Hematopoietic multipotent progenitor cell treated with erythropoietin and hydrocortisone succinate and interleukin-3 and kit ligand, for 4 days (in vitro differentiated cells): ENCODE results near the gene JOSD1.
A peak's percentile ranks its signal among the peaks of the same experiment; 100 is the strongest.

Source experiments
- DNase-seq: peaks from one replicate; pipeline ENCODE4 v3.0.0-alpha.2; 2015

Gene JOSD1

DNA sequence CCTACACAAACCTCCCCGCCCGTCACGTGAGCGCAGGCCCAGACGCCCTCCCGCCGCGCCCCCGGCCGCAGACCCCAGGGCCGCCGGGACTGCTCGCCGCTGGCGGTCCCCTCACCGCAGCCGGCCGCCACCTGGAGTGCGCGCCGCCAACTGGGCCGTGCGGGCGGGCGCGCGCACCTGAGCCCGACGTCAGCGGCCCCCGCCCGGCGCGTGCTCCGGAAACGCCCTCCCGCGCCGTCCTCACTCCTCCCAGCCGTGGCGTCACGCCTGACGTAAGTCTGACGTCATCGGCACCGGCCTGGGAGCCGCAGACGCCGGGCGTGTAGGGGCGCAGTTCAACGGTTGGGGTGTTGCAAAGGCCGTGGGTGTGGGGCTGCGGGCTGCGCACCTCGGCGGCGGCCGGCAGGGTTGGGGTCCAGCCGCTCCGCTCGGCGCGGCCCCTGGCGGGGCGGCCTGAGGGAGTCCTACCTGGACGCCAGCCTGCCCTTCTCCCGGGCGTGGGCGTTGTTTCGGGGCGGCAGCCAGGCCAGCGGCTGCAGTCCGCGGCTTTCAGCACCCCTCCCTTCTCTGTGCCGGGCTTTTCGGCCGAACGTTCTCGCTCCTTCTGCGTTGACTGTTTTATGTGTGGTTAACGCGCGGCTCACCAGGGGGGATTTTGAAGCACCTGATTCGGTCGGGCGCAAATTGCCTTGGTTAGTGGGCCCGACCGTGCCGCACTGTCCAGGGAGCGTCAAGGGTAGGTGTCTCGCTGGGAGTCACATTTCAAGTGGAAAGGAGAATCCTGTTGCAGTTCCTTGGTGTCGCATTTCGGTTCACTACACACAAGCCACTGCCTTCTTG, at the start of gene JOSD1:
TSS of gene JOSD1 (minus strand) at position 155 of the 840 bp plus-strand sequence. CDS start 956 bp downstream, outside the sequence.
- peak; percentile 96 for DNase-seq

DNA sequence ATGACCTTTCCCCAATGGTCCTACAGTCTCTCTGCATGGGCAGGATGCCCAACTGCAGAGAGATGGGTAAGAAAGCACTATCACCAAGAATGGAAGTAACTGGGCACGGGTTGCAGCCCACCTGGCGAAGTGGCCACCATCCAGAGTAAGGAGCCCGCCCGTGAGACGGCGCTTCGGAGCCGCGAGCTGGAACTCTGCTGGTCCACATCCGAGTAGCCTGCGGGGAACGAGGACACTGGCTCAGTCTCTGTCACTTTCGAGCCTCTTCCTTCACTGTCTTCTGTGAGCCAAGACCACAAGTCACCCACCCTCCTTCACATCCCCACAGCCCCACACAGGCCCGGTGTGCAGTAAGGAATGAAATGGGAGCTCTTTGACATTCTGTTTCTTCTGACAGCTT, 49.4 kb upstream of the JOSD1 start:
- DNase-seq, result no peak

DNA sequence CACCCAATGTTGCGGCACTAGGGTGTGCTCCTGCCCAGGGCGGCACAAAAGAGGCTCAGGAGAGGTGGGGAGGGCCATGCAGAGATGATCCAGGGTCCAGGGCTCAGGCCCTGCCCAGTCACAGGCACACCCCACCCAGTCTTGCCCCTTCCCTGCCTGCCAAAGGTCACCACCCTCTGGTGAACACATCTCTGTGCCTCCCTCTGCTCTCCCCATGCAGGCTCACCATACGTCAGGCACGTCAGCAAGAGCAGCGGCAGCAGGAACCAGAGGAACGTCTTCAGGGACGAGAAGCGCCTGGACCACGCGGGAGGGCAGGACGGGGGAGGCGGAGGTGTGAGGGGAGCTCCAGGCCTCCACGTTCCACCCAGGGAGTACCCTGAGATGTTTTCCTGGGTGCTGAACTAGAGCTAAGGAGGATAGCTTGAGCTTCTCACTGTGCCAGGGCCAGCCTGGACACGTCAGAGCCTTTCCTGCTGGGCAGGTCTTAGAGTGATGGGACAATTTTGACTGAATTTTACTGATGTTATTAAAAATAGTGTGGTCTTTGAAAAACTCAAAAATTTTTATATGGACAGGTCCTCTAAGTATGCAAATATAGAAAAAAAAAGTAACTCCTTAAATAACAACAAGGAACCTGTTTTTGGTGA, 47.9 kb upstream of the JOSD1 start:
- DNase-seq, result no peak

DNA sequence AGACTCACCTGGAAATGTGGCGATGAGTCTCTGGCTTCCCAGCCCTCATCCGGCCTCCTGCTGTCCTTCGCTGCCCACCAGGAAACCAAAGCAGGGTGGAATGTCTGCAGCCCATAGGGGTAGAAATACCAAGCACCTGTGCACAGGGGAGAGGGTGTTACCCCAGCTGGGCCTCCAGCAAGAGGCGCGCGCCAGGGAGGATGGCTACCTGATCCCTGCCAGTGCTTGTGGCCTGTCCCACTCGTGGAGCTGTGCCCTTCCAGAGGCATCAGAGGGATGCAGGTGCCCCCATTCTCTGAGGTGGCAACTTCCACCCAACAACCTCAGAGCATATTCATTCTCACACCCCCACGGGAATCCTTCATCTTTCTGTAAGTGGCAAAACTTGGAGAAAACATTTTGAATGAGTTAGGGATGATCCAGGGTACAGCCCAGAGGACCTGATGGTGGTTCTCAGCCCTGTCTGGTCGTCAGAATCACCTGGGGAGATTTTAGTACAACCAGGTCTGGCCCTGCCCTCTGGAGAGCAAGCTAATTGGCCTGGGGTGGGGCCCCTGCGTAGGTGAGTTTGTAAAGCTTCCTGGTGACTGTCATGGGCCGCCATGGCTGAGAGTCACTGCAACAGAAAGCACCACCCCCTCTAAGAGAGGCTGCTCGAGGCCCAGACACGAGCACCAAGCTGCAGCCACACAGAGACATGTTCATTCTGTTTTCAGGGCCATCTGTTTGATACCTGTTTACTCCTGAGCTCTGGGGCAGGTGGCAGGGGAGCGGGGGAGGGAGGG, 45.1 kb upstream of the JOSD1 start:
- DNase-seq, result no peak

DNA sequence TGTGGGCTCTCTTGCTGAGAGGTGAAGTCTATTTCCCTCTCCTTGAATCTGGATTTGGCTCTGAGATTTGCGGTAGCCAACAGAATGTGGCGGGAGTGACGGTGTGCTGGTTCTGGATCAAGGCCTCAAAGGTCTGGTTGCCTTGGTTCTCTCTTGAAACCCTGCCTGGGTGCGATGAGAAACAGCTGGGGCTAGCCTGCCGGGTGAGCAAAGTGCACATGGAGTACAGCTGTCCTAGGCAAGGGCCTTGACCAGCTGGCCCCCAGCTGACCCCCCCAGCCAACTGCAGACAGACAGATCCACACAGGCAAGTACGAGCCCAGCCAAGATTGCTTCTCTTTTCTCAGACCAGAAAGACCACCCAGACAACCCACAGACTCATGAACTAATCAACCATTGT, 44.2 kb upstream of the JOSD1 start:
- no peak for DNase-seq

DNA sequence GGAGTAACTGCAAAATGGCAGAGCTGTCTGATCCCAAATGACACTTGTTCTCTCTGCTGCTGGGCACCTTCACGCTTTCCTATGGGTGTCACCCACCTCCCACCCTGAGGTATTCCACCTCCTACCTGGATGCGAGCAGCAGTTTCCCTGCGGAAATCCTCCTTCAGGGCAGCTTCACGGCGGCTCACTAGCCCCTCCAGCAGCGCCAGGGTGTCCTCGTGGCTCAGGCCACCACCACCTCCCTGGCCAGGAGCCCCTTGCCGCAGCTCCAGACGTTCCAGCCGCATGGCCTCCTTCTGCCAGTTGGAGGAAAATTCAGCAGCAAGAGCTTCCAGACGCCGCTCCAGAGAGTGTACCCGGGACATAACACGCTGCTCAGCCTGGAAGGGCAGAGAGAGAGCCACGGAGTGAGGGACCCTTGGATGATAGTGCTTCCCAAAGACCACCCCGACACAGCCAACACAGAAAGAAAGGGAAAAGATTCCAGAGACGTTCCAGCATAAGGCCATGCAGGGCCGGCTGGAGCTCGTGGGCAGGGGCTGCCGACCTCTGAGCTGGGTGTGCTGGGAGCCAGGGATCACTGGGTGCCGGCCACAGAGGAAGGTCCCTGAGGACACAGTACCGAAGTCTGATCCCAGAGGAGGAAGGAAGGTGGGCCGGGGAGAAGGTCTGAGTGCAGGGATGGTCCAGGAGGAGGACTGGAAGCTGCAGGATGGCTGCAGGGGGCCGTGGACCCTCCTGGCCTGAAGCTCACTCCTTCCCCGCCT, 41.6 kb upstream of the JOSD1 start:
- no peak for DNase-seq

DNA sequence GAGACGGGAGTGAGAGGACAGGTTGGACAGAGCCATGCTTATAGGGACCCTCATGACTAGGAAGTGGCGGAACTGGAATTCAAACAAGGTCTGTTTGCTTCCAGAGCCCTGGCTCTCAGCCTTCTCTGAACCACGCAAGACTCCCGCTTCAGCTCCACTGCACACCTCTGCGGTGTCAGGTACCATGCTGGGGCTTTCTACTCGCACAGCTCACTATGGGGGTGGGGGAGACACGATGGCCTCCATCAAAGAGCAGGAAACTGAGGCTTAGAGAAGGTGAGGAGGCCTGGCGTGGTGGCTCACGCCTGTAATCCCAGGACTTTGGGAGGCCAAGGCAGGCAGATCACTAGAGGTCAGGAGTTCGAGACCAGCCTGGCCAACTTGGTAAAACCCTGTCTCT, 40.8 kb upstream of the JOSD1 start:
- DNase-seq, result no peak

DNA sequence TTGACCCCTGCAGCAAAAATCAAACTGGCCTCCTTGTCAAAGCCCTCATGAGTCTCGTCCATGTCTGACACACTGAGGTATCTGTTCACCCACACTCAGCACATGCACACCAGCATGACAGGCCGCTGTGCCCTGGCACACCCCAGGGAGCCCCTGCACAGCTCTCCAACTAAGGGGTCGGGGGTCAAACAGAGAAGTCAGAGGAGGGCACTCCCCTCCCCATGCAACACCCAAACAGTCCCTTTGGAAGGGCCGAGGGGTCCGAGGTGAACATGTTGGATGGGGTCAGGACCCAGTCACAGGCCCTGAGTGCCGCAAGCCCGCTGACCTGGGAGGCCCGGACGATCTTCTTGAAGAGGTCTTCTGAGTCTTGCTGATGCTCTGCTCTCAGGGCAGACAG, 40.4 kb upstream of the JOSD1 start:
- DNase-seq, result no peak

DNA sequence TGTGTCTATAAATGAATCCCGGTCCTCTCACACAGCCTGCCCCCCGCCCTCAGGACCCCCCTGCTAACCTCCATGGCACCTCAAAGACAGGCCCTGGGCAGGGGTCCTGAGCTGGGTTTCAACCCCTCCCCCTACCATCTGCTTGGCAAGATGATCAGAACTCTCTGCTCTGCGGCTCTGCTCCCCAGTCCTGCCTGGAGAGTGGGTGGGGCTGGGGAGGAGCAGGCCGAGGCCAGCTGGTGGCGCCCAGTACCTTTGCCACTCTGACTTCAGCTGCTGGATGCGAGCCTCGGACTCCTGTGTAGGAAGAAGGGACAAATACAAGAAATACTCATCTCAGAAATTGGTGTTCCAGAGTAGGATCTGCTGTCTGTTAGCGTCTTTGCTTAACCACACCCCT, 40.0 kb upstream of the JOSD1 start:
- DNase-seq, result no peak

DNA sequence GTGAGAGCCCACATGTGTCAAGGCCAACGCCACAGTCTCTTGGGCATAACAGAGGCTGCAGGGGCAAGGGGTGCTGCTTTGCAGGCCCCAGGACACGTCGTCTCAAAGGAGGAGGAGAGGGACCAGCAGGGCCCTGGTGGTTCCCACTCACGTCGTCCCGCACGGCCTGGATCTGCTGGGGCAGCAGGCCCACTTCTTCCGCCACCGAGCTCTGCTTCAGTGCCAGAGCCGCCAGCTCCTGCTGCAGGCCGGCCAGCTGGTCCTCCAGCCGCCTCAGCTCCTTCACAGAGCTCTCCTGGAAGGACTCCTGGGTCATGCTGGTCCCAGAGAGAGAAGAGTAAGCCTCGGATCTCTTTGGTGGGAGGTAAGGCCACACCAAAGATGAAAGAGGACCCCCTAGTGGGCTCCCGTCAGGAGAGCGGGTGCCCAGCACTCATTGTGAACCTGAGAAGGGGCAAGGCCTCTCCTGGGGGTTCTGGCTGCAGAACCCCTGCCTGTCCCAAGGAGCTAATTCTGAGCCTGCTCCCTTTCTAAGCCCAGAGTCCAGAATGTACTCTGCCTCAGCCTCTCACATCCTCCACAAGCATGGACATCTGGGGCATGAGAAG, 39.5 kb upstream of the JOSD1 start:
- no peak for DNase-seq

DNA sequence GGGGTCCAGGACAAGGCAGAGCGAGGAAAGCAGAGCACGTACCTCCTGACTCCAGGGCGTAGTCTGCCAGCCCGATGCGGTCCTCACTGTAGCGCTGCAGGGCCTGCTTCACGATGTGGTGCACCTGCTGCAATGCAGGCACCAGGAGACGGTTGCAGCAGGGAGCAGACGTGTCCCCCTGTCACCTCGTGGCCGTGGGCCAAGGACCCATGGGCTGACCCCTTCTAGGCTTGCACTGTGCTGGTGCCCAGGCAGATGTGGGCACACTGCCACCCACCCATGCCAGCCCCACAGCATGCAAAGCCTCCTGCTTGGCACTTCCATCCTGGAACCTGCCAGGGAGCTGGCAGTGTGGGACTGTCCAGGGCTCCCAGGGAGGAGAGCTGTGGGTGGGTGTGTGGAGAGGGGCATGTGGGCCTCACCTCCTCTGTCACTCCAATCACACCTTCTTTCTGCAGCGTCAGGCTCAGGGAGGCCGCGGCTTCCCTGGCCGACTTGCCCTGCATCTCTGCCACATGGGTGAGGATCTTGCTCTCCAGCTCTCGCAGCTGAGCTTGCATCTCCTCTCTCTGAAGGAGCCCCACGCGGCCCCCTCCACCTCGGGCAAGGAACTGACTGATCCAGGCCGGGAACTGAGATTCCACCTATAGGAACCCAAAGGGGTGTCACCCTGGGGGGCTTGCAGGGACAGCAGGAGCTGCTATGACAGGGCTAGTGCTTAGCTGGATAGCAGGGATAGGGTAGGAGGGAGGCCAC, 38.7 kb upstream of the JOSD1 start:
- DNase-seq, result no peak

DNA sequence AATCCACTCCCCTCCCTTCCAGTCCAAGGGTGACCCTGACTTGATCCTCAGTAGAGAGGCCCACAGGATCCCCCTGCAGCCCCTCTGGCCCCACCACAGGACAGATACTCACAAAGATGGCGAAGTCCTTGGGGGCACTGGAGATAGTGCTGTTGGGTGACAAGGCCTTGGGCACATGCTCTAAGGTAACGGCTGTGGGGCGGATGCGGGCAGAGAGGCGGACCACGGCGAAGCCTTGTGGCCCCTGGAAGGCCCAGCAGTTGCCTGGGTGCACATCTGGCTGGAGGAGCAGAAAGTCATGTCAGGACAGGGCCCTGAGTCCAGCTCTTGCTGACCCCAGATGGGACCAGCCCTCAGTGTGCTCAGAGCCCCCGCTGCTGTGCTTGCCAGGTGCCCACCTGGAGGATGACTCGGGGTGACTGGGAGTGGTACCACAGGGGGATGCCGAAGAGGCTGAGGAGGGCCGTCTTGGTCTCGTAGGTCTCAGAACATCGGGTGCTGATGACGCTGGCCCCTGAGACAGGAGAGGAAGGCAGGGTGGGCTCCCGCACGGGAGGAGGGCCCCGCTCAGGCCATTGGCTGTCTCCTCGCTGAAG, 37.8 kb upstream of the JOSD1 start:
- no peak for DNase-seq

DNA sequence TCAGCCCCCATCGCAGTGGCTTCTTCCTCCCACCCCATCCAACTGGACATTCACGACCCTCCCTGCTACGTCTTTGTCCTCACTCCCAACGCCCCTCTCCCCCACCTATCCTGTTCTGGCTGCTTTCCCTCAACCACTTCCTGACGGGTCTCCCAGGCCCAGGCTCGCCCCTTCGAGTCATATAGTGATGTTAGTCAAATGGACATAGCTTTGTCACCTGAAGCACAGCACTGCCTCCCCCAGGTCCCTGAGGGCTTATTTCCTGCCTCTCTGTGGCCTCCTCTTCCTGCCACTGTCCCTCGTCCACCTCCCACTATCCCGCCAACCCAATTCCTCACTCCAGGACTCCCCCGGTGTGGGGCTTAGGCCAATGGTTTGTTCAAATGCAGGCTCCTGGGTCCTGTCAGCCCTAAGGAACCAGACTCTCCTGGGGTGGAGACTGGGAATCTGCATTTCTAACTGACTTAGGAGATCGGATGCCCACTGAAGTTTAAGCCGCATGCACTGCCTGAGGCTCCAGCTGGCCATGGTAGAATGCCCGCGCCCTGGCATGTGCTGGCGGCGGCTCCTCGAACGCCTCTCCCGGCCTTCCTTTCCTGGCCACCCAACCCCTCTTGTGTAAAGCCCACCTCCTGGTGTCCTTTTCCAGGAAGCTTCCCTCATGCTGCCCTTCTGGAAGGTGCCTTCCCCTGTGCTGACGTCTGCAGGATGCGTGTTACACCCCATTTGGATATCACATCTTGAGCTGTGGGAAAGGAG, 36.7 kb upstream of the JOSD1 start:
- no peak for DNase-seq

DNA sequence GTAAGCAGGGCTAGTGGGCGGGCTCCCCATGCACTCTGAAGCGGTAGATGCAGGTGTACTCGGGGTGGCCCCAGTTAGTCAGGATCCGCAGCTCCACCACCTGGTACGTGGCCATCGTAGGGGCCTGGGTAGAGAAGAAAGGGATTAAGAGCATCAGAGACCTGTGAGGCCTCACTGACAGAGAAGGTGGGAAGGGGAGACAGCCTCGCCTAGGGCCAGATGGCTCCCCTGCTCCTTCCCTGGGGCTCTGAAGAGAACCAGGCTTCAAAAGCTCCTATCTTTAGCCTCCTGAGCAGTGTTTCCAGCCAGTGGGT, 35.5 kb upstream of the JOSD1 start:
- no peak for DNase-seq

DNA sequence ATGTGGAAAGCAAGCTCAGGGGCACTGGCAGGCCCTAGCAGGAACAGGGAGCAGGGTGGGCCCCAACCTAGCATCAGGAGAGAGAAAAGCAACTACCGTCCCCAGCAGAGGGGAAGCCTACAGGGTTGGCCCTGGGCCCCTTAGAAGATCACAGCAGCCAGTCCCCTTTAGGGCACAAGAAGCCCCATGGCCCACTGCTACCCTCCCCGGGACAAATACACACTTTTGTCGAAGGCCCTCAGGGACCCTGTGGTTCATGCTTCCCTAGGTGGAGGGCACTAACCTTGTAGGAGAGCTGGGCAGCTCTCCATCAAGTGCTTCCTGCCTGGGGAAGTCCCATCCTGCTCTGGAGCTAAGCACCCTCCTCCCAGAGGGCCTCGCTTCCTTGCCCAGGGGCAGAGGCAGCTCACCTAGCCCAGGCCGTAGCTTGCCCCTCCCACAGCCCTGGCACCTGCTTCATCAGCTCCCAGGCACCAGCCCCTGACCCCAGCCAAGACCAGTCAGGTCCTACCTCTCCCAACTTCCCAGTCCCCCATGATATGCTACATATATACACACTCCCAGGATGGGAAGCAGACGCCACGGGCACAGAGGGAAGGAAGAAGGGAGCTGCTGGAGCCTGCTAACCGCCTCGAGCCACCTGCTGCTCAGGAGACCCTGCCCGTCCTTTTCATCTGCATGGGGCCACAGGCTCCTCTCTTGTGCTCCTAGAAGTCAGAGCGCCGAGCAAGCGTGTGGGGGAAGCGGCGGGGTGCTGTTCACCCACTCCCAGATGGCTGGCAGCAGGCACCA, 34.9 kb upstream of the JOSD1 start:
- no peak for DNase-seq

DNA sequence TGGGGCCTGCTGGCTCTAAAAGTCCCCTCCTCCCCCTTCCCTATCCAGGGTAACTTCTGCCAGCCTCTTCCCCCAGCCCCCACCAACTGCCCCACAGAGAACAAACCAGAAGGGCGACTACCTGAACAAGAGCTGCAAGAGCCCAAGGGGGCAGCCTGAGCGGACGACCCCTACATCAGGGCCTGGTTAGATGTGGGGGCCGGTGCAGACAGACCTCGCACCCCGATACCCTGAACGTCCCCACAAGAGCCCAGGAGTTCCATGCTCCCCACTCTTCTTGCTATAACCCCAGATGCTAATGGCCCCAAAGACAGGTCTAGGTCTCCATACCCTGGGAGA, 34.4 kb upstream of the JOSD1 start:
- DNase-seq, result no peak

DNA sequence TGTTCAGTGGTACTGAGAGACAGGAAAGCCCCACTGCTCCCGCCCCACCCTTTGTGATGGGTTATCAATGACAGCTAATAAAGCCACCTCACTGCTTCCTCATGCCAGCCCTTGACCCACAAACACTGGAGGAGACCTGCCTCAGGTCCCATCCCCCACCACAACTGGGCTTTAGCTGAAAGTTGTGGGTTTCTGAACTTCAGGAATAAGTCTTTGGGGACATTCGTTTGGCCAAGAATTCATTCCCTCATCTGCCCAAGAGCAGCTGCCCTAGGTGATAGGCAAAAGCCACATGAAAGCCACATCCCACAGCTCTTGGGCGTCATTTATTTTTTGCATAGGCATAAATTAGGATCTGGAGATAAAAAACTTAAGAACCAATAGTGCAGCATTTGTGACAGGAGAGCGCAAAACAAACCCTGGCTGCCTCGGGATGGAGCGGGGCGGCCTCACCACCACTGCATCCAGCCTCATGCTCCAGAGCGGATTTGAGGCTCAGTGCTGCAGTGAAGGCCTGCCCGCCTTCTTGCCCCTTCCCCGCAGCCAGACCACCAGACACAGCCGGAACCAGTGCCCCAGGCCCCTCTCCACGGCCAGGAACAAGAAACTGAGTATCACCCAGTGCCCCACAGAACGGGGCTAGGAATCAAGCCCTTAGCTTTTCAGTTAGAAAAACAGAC, 33.8 kb upstream of the JOSD1 start:
- peak; percentile 66 for DNase-seq

DNA sequence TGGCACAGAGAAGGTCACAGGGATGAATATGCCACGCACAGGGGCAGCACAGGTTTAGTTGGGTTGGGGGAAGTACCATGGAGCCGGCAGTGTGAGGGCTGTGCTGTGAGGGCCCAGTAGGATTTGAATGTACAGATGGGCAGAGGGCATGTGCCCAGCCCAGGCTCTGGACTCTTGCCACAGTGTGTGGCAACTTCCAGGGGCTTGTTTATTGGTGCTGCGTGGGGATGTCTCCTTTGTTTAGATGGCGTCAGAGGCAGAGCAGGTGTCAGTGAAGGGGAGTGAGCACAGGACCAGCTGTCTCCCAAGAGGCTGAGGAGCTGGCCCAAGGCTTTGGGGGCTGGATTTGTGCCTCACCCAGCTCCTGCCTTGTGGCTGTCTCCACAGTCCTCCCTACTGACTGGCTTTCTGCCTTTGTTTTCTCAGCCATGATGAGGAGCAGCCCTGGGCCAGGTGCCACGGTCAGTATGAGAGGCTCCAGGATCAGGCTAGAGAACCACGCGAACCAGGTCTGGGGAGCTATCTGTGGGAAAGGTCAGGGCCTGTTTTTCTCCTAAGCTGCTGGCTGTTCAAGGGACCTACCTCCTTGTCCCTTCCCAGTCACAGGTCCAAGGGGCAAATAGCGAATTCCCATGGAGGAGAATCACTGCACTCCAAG, 33.1 kb upstream of the JOSD1 start:
- no peak for DNase-seq

DNA sequence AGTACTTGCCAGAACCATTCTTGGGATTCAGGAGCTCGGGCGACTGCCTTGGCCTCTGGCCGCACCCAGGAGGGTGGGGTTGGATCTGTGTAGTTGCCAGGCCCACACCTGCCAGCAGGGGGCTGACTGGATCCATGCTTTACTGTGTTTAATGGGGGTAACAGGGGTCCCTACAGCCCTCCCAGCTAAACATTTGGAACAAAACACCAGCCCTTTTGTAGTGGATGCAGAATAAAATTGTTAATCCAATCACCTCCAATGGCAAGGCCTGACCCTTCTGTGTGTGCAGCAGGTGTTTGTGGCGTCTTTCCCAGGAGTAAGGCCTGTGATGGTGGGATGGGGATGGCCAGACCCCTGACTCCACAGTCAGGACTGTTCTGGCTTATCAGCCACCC, 32.6 kb upstream of the JOSD1 start:
- DNase-seq, result peak; percentile 72
